ENCODE results near the gene C1QTNF5. TPM values are rescaled to one million over a fixed set of nuclear protein-coding genes. Genes with fewer than 3 reads are reported as not detected.

C1QTNF5 gene
- total and polyA plus RNA-seq, 3 experiments from 2014 or later, result not detected

DNA sequence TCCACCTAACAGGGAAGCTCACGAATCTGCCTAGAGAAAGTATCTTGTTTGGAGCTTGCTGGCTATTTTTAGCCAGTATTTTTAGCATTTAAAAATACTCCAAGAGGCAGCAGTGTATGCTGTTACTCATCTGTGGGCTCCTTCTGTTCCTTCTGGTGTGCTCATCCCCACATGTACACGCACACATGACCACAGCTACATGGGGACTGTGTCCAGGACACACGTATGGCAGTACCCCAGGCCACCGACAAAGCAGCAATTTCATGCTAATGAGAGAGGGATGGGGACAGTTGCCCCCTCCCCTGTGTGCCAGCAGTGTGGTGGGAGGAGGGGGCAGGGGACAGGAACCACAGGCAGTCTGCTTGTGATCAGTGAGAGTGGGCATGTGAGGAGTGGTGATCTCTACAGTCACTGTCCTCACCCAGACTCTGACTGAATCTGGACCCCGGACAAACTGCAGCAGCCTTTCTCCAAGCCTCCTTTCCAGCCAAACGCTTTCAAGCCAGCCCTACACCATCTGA, 24.4 kb upstream of the C1QTNF5 start:
- no peak overlapping the region for H3K4me3 ChIP-seq (ENCODE audit: low read length)
- peaks cover 9% of the 10 kb centered on the region for H3K4me1 ChIP-seq (ENCODE audit: insufficient read depth, low read length)
- Mint-ChIP-seq H3K27me3 (peaks cover 46 to 65% of the 10 kb centered on the region in 2 donors), H3K36me3 (no peaks in the 10 kb centered on the region), H3K4me1 (peaks cover 10 to 16% (median 13%) of the 10 kb centered on the region in 3 donors), H3K9me3 (no peaks in the 10 kb centered on the region), H3K27ac (peak overlapping the region in 1 of 8 donors; percentile 37), H3K4me3 (peak overlapping the region in 2 of 7 donors; percentile 24 to 79)
- H3K9me3 ChIP-seq (ENCODE audit: low read length), result no peaks in the 10 kb centered on the region
- ChIA-PET CTCF (interaction anchor here (0.6 to 5.5 kb wide), 4 partner anchors 9 to 382 kb away, joined by 3 to 26 read pairs (median 9); partner anchors contain the start of gene USP2), POLR2A (no interaction called here)
- DNase-seq, result no peak
- peaks cover 30% of the 10 kb centered on the region for H3K27me3 ChIP-seq (ENCODE audit: insufficient read depth, low read length, poor library complexity, severe bottlenecking)
- H3K27ac ChIP-seq (ENCODE audit: low read depth, low read length), result no peak overlapping the region
- H3K36me3 ChIP-seq (ENCODE audit: insufficient read depth, low read length), result no peaks in the 10 kb centered on the region

DNA sequence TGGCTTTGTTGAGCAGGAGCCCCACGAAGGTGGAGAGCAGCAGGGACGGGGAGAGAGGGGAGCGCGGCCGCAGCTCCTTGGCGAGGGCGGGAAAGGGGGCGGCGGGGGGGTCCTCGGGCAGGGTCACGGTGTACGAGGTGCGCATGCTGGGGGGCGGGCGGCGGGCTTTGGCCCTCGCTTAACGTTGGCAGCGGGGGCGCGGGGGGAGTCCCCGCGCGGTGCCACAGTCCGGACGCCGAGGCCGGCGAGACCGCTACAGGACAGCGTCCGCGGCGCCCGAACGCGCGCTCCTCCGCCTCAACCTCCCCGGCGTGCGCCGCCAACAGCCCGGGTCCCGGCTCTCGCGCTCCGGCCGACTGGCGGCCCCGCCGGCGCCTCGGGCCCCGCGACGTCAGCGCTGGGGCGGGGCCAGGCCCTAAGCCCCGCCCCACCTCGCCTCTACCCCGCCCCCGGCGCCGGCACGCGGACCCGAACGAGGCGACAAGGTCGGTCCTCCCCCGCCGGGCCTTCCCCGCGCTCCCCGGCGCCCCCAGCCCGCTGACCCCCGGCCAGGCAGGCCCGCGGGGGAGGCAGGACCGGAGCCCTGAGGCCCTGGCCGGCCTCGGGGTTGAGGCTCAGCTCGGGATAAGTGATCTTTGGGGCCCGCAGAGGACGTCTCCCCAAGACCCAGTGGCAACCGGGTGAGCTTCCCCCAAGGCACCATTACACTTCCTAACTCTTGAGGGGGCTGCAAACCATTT, 23.3 kb upstream of the C1QTNF5 start:
- peaks cover 30% of the 10 kb centered on the region for H3K27me3 ChIP-seq (ENCODE audit: insufficient read depth, low read length, poor library complexity, severe bottlenecking)
- POLR2A ChIA-PET, result interaction anchor here (0.5 kb wide), 1 partner anchor 126 kb away, joined by 3 read pairs; no protein-coding TSS in a partner anchor
- no peak overlapping the region for H3K27ac ChIP-seq (ENCODE audit: low read depth, low read length)
- CTCF ChIA-PET, result interaction anchor here (1.6 to 5.5 kb wide), 3 partner anchors 8 to 17 kb away, joined by 5 to 26 read pairs (median 13); partner anchors contain the start of gene USP2
- Mint-ChIP-seq H3K9me3 (no peaks in the 10 kb centered on the region), H3K4me3 (peak overlapping the region; percentile 13 to 88 (median 79)), H3K4me1 (peaks cover 8 to 13% (median 11%) of the 10 kb centered on the region in 3 donors), H3K27me3 (peaks cover 42 to 59% of the 10 kb centered on the region in 2 donors), H3K36me3 (no peaks in the 10 kb centered on the region), H3K27ac (peak overlapping the region in 3 of 8 donors; percentile 84 to 87 (median 87))
- no peak overlapping the region for H3K4me3 ChIP-seq (ENCODE audit: low read length)
- no peaks in the 10 kb centered on the region for H3K9me3 ChIP-seq (ENCODE audit: low read length)
- DNase-seq, result peak; percentile 42 to 65 (median 53)
- no peaks in the 10 kb centered on the region for H3K36me3 ChIP-seq (ENCODE audit: insufficient read depth, low read length)
- peaks cover 9% of the 10 kb centered on the region for H3K4me1 ChIP-seq (ENCODE audit: insufficient read depth, low read length)

DNA sequence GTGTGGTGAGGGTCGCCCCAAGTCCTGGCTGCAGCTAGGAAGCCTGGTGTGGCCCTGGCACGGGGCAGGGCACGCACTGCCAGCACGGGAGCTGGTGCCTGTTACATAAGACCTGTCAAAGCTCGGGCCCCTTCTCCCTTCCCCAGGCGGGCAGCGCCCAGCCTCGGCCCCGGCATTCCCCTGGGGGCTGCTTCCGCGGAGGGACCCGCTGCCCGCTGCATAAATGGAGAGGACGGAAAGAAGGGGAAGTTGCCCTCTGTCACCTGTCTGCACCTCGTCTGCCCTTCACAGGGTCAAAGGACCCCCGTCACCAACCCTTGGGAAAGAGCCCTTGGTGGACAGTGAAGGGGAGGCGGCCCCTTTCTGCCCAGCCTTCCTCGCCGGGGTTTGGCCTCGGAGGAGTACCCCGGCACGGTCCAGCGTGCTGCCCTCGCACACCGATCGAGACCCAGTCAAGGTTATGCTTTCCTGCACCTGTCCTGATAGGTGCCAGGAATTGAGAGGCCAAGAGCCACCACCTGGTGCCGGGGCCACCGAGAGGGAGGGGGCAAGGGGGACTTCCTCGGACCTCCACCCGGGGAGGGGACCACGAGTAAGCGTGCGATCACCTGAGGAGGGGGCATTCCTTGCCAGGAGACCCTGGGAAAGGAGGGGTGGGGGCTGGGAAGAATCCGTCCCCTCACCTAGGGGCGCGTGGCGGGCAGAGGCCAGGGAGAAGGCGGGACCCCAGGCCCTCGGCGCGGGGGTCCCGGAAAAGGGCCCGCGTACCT, 22.6 kb upstream of the C1QTNF5 start:
- ChIA-PET POLR2A (no interaction called here), CTCF (interaction anchor here (1.0 to 5.5 kb wide), 3 partner anchors 12 to 18 kb away, joined by 3 to 26 read pairs (median 5); partner anchors contain the start of gene USP2)
- no peaks in the 10 kb centered on the region for H3K9me3 Mint-ChIP-seq
- peak overlapping the region in 6 of 7 donors; percentile 15 to 60 (median 48) for H3K4me3 Mint-ChIP-seq
- H3K4me3 ChIP-seq (ENCODE audit: low read length), result no peak overlapping the region
- H3K27ac Mint-ChIP-seq, result peak overlapping the region in 1 of 8 donors; percentile 86
- H3K27ac ChIP-seq (ENCODE audit: low read depth, low read length), result no peak overlapping the region
- H3K9me3 ChIP-seq (ENCODE audit: low read length), result no peaks in the 10 kb centered on the region
- H3K4me1 Mint-ChIP-seq, result peaks cover 8 to 13% (median 11%) of the 10 kb centered on the region in 3 donors
- peaks cover 9% of the 10 kb centered on the region for H3K4me1 ChIP-seq (ENCODE audit: insufficient read depth, low read length)
- peaks cover 40 to 56% of the 10 kb centered on the region in 2 donors for H3K27me3 Mint-ChIP-seq
- peaks cover 30% of the 10 kb centered on the region for H3K27me3 ChIP-seq (ENCODE audit: insufficient read depth, low read length, poor library complexity, severe bottlenecking)
- no peak for DNase-seq
- H3K36me3 Mint-ChIP-seq, result no peaks in the 10 kb centered on the region
- H3K36me3 ChIP-seq (ENCODE audit: insufficient read depth, low read length), result no peaks in the 10 kb centered on the region

DNA sequence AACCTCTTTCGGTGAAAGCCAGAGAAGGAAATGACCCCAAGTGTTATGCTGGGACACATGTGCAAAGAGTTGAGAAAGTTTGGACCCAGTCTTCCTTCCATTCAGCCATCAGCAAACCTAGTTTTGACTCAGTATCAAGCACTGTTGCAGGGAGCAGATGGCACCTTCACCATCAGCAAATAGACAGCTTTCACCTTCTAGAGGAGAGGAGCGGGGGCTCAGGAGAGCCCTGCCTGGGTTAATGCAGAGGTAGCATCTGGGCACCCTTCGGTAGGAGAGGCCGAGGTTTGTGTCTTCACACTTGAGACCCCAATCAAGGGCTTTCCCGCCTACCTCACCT, 22.0 kb upstream of the C1QTNF5 start:
- Histone ChIP-seq H3K36me3 (ENCODE audit: insufficient read depth, low read length) (no peaks in the 10 kb centered on the region), H3K27ac (ENCODE audit: low read depth, low read length) (no peak overlapping the region), H3K9me3 (ENCODE audit: low read length) (no peaks in the 10 kb centered on the region), H3K4me1 (ENCODE audit: insufficient read depth, low read length) (peaks cover 9% of the 10 kb centered on the region), H3K4me3 (ENCODE audit: low read length) (no peak overlapping the region), H3K27me3 (ENCODE audit: insufficient read depth, low read length, poor library complexity, severe bottlenecking) (peaks cover 30% of the 10 kb centered on the region)
- Mint-ChIP-seq H3K27me3 (peaks cover 37 to 52% of the 10 kb centered on the region in 2 donors), H3K27ac (no peak overlapping the region), H3K36me3 (no peaks in the 10 kb centered on the region), H3K9me3 (no peaks in the 10 kb centered on the region), H3K4me1 (peaks cover 8 to 13% (median 11%) of the 10 kb centered on the region in 3 donors), H3K4me3 (peak overlapping the region in 5 of 7 donors; percentile 15 to 68 (median 36))
- ChIA-PET CTCF (interaction anchor here (1.0 to 5.5 kb wide), 2 partner anchors 12 to 18 kb away, joined by 3 to 26 read pairs; partner anchors contain the start of gene USP2), POLR2A (no interaction called here)
- DNase-seq, result no peak

DNA sequence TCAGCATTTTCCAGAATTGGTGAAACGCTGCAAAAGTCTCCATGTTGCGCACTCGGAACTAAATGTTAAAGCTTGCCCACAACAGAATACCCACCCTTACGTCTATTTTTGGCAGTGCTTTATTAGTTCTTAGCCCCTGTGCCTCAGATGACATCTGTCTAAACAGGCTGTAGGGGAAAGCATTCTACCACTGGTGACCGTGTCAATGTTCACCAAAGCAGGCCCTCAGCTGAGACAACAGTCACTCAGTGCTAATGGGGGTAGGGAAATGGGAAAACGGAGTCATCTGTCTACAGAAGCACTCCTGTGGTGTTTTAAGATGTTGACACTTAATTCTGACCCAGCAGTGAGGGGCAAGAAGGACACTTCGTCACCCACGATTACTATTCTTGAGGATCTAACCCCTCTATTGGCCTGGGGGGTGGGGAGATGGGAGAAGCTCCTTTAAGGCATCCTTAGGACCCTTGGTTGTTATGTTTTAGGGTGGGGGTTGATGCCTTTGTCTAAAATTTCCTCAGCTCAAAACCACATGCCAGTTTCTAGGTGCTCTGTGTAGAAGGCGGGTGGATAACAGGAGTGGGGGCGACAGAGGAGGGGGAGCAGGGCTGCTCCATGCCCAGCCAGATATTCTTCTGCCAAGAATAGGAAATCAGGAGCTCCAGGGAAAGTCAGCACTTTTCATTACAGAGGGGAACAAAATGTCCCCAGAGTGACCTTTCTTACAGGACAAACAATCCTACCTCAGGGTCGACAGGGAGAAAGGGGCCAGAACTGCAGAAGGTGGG, 21.4 kb upstream of the C1QTNF5 start:
- peaks cover 36 to 47% of the 10 kb centered on the region in 2 donors for H3K27me3 Mint-ChIP-seq

DNA sequence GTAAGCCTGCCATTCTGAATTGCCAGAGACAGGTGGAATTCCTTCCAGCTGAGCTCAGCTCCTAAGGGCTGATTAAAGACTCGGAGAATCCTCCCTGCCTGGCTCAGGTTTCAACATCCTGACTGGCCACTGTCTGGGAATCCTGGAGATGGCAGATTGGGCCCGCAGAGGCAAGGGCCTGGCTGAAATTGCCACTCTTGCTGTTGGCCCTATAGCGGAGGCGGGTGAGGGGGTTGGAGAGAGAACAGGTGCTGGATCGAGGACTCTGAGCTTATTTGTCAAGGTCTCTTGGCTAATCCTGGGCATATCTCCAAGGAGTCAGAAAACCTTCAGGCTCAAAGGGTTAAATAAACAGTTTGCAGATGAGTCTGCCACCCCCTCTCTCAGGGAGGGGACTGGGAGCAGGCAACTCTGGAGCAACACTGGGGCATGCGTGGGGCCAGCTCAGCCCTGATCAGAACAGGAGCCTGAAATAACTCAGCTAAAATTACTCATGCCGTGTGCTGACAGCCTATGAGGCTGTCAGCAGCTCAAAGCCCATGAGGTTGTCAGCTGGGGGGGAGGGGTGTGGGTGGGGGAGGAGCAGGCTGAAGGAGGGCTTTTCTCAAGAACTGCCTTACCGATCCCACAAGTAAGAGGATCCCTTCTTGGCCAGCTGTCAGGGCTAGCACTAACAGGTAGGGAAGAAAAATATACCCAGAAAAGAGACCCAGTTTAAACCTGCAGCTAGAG, 20.5 kb upstream of the C1QTNF5 start:
- H3K4me1 ChIP-seq (ENCODE audit: insufficient read depth, low read length), result peaks cover 9% of the 10 kb centered on the region
- H3K27ac ChIP-seq (ENCODE audit: low read depth, low read length), result no peak overlapping the region
- ChIA-PET POLR2A (no interaction called here), CTCF (interaction anchor here (1.2 to 5.5 kb wide), 3 partner anchors 10 to 20 kb away, joined by 3 to 26 read pairs (median 4); partner anchors contain the start of gene USP2)
- H3K36me3 ChIP-seq (ENCODE audit: insufficient read depth, low read length), result no peaks in the 10 kb centered on the region
- no peak for DNase-seq
- Mint-ChIP-seq H3K27ac (no peak overlapping the region), H3K27me3 (peaks cover 30 to 42% of the 10 kb centered on the region in 2 donors), H3K9me3 (no peaks in the 10 kb centered on the region), H3K4me3 (no peak overlapping the region), H3K36me3 (no peaks in the 10 kb centered on the region), H3K4me1 (peaks cover 14 to 19% (median 15%) of the 10 kb centered on the region in 3 donors)
- peaks cover 30% of the 10 kb centered on the region for H3K27me3 ChIP-seq (ENCODE audit: insufficient read depth, low read length, poor library complexity, severe bottlenecking)
- no peak overlapping the region for H3K4me3 ChIP-seq (ENCODE audit: low read length)
- H3K9me3 ChIP-seq (ENCODE audit: low read length), result no peaks in the 10 kb centered on the region

More for the DNA sequence above, 21.4 kb upstream of the C1QTNF5 start:
- peaks cover 8 to 13% (median 13%) of the 10 kb centered on the region in 3 donors for H3K4me1 Mint-ChIP-seq
- Histone ChIP-seq H3K4me1 (ENCODE audit: insufficient read depth, low read length) (peaks cover 9% of the 10 kb centered on the region), H3K27me3 (ENCODE audit: insufficient read depth, low read length, poor library complexity, severe bottlenecking) (peaks cover 30% of the 10 kb centered on the region), H3K36me3 (ENCODE audit: insufficient read depth, low read length) (no peaks in the 10 kb centered on the region), H3K27ac (ENCODE audit: low read depth, low read length) (no peak overlapping the region), H3K9me3 (ENCODE audit: low read length) (no peaks in the 10 kb centered on the region), H3K4me3 (ENCODE audit: low read length) (no peak overlapping the region)
- no peaks in the 10 kb centered on the region for H3K9me3 Mint-ChIP-seq
- H3K4me3 Mint-ChIP-seq, result peak overlapping the region in 3 of 7 donors; percentile 24 to 68 (median 31)
- DNase-seq, result no peak
- ChIA-PET POLR2A (no interaction called here), CTCF (interaction anchor here (1.0 to 5.5 kb wide), 3 partner anchors 9 to 19 kb away, joined by 3 to 26 read pairs (median 3); partner anchors contain the start of gene USP2)
- H3K36me3 Mint-ChIP-seq, result no peaks in the 10 kb centered on the region
- peak overlapping the region in 1 of 8 donors; percentile 42 for H3K27ac Mint-ChIP-seq

All from CD8-positive, alpha-beta memory T cell (primary cell).